Activated T-helper 1 cell treated with Interleukin-2 at 50 U/mL for 16 hours (primary cell): ENCODE measurements around the gene SNX10.

Experiments
- DNase-seq: peaks from one replicate; pipeline ENCODE4 v3.0.0-alpha.2; 2020; ENCODE audit warnings: low read depth

SNX10 gene

DNA sequence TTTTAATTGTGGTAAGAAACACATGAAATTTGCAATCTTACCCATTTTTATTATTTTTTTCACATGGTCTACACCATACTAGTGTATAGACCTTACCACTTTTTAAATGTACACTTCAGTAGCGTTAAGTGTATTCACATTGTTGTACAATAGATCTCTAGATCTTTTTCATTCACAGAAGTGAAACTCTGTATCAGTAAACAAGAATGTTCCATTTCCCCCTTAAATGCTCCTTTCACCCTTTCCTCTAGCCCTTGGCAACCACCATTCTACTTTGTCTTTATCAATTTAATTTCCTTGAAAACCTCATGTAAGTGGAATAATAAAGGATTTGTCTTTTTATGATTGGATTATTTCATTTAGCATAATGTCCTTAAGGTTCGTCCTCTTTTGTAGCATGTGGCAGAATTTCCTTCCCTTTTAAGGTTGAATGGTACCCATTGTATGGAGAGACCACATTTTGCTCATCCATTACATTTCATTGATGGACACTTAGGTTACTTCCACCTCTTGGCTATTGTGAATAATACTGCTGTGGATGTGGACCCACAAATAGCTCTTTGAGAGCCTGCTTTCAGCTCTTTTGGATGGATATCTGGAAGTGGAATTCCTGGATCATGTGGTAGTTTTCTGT, 45.7 kb downstream of the SNX10 start:
- DNase-seq: no peak

DNA sequence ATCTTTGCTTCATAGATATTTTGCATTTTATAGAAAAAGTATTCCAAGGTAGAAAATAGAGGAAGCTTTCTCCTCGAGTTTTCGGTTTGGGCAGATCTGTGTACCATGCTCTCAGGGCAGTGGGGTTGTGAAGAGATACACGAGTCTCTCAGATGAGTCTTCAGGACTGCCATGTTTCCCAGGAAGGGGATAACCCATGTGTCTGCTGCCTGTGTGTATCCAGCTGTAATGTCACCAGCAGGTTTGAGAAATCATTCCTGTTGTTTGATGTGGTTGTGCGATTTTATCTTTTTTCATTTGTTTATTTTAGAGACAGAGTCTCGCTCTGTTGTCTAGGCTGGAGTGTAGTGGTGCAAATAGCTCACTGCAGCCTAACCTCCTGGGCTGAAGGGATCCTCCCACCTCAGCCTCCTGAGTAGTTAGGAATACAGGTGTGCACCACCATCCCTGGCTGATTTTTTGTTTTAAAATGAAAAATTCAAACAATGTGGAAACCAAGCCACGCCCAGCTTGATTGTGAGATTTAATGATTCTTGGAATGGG, 48.9 kb downstream of the SNX10 start:
- DNase-seq: no peak

DNA sequence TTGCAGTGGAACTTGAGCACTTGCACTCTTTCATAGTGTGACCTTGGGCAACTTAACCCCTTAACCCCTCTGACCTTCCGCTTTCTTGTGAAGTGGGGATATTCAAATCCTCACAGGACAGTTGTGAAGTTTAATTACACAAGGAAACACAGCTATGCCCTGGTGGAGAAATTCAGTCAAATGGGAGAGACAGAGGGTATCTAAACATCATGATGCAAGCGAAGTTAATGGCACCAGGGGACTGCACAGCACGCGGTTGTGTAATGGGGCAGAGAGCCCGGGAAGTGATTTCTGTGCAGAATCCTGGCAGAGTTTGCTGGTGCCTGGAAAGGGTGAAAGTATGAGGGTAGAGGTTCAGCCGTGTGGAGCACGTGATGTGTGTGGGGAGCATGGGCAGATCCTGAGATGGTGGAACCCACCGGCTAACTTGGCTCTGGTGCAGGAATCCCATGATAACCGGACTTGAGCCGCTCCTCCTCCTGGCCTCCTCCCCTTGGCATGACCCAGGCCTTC, 51.7 kb downstream of the SNX10 start:
- no peak for DNase-seq

DNA sequence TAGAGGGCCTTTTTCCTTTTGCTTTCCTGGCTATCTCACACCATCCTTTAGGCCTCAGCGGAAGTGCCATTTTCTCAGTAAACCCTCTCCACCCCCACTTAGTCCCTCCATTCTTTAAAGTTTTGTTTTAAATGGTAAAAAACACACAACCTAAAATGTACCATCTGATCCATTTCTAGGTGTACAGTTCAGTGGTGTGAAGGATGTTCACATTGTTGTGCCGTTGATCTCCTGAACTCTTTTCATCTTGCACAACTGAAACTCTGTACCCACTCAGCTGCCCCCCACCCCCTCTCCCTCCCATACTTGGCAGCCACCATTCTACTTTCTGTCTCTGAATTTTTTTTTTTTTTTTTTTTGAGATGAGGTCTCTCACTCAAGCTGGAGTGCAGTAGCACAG, 52.2 kb downstream of the SNX10 start:
- no peak for DNase-seq

DNA sequence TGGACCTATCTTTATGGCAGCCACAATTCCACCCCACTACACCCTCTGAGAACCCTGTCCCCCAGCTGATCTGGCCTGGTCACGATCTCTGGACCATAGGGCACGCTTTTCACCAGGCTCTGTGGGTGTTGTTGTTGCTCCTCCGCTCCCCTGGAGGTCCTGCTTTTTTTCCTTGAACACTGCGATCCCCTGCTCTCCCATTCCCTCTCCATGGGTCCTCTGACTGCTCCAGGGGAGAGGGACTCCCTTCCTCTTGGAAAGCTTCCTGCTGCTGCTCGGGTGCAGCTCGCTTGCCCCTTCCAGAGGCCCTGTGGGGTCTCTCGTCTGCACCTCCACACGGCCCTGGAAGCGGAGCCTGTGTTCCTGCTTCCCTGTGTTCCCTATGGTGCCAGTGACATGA, 53.5 kb downstream of the SNX10 start:
- no peak for DNase-seq

DNA sequence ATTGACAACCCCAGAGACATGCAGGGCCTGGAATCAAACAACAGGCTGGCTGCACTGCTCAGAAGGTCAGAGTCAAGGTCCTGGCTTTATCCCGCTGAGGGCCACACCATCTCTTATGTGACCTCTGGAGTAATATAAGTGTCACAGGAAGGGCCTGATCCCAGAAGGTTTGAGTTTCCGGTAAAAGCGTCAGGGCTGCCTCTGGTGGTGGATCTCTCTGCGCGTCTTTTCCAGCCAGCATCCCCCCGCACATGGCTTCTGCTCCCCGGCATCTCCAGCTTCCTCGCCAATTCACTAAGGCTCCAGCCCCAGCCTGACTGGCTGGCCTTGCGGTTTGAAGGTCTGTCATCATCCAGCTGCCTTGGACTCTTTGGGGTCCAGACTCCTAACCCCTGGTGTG, 54.2 kb downstream of the SNX10 start:
- no peak for DNase-seq

DNA sequence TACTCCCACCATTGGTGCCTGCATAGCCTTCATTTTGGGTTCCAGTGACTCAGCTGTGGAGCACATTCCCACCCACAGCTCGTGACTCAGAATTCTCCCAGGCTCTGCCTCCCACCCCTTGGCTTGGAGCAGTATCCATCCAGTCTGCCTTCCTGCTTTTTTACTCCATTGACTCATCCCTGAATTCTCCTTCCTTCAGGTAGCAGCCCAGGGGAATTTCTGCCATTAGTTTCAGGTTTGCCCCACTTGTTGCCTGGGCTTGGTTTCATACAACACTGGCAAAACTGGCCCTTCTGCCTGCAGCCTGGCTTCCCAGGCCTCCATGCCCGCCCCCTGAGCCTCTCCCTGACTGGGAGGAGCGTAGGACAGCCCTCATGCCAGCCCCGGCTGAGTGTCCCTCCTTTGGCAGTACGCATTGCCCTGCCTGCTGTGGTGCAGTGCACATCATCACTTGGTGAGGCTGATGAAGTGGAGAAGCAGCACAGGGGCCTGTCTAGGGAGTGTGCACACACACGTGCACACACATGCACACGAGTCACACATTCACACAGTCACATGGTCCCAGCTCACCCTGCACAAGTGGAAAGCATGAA, 55.0 kb downstream of the SNX10 start:
- no peak for DNase-seq

DNA sequence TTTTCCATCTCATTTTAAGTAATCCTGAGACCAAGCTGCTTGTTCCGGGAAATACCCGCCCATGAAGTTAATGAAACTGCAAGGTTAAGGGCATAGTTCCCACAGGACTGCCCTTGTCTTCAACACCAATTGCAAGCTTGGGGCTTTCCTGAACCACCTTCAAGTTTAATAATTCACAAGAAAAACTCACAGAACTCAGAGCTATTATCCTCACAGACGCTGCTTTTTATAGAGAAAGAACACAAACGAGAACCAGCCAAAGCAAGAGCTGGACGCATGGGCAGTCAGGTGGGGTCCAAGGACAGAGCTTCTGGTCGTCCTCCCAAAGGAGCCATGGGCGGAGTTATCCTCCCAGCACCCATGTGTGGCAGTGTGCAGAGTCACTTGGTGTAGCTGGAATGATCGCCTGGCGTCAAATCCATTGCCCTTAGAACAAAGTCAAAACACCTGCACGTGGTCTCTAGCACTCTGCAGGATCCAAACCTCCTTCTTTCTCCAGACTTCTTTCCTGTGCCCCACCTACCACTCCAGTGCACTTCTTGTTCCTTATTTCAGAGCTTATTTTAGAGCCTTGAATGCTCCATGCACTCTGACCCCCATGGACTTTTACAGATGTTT, 56.7 kb downstream of the SNX10 start:
- no peak for DNase-seq

DNA sequence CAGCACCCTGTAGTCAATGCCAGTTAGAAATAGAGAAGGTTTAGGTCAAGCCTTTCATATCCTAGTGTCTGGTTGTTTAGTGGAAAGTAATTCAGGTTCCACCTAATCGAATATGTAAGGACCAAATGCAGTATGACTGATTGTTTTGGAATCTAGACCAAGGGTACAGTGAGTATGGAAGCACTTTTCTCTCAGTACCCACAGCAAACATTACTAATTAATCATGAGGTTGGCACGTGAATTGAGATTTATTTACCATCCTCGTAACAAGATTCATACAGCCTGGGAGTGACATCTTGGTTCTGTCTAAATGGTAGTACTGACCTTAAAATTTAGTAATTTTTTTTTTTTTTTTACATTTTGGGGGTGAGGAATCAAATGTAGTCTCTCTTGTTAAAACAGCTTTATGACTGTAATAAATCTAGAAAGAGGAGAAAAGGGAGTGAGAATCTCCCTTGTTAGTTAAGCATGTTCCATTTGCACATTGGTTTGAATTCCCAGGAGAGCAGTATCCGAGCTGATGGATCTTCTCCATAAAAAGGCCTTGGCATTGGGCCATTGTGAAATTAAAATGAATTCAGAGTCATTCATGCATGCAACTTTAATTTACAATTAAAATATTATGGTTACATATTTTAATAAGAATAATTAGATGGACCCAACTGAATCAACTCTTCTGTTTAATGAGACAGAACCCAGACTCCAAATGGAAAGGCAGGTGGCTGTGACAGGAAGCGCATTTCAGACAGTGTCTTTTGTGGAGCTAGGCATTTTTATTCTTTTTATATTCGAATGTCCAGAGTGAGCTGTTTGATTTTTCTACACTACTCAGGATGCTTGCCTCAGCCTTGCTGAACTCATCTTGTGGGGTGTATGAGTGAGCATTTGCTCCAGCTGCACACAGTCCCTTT, 57.6 kb downstream of the SNX10 start:
- DNase-seq: no peak

DNA sequence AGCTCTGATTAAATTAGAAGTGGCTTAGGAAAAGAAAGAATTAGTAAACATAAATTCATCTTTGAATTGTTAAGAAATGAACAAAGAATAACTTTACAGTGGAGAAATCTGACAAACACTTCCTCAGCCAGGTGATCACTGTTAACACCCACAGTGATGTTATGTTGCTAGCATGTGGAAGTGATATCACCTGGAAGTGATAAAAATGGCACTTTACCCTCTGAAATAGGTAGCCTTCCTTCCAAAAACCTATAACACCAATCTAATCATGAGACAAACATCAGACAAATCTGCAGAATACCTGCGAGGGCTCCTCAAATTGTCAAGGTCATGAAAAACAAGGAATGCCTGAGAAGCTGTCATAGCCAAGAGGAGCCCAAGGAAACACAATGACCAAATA, 59.5 kb downstream of the SNX10 start:
- DNase-seq: no peak

DNA sequence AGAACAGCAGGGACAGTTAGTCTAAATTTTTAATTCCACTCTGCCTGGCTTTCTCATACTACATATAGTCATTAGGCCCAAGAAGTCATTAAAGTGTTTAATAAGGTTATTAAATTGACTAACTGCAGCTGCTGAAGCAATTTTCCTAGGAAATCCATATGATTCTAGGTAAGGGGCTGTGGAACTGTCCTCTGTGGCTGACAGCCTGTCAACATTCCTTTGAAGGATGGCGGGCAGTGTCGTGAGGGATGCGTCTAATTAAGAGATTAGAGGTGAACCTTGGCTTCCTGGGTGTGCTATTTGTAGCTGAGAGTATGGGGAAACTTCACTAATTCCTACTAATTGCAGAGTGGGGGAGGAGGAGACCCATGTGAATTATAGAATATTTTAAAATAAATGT, 64.6 kb downstream of the SNX10 start:
- DNase-seq: no peak

DNA sequence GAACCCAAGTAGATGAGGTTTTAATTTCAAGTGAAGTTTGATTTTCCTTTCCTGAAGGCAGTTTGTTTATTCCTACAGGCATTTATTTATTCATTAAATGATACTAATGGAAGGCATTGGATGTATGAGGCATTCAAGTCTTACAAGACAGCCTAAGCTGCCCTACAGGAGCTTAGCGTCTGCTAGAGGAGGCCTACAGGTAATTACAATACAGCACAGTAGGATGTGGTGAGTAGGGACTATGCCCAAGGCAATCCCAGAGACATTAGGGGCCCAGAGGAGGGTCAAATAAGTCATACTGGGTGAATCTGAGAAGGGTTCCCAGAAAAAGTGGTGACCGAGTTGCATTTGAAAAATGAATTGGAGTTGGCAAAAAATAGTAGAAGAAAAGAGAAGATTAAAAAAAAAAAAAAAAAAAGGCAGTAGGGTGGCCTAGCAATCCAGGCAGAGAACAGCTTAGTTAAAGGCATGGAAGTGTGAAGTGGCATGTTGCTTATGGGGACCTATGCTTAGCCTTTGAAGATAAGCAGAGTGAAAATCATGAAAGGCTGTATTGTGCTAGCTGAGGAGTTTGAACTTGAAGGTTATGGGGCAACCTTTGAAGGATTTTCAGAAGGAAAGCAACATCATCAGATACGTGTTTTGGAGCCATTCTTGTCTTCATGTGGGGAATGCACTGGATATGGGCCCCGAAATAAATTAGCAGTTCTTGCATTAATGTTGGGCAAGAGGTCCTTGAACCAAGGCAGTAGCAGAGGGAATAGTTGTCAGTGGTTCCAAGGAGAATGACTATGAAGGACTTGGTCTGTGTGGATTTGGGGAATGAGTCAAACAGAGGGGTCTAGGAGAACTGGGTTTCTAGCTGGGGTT, 65.5 kb downstream of the SNX10 start:
- no peak for DNase-seq

DNA sequence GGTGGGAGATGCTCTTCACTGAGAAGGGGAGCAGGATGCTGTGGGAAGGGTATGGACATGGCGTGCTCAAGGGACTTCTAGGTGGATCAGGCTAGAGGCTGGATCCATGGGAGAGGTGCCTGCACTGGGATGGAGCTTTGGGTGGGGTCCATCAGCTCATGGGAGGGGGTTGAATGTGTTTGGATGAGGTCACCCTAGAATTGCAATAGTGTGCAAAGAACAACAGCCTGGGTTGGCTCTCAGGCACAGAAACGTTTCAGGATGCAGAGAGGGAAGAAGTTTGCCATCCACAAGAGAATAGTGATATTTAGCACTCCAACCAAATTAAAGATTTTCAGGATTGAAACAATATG, 66.1 kb downstream of the SNX10 start:
- no peak for DNase-seq

DNA sequence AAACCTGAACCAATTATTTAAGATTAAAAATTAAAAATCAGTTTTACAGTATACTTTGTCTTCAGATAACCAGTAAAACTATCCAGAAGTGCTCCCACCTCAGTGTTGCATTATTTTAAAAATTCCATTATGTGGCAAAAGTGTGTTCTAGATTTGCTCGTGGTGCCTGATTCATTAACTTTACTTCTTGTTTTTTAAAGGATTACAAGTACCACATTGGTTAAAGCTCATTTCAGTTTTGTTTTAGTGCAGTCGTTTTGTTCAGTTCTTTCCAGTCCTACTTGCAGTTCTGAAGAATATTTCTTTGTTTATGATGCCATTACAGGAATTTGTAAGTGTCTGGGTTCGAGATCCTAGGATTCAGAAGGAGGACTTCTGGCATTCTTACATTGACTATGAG, 69.0 kb downstream of the SNX10 start:
- no peak for DNase-seq

DNA sequence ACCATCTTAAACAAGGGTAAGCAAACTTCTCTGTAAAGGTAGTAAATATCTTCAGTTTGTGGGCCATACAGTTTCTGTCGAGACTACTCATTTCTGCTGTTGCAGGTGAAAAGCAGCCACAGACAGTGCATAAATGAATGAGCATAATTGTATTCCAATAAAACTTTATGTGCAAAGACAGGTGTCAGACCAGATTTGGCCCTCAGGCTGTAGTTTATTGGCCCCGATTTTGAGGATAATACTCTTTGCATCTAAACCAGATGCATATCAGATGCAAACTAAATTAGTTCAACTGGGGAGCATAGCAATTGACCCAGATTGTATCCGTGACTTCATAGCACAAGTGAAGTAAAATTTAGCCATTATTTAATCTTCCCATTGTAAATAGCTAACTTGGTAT, 70.0 kb downstream of the SNX10 start:
- no peak for DNase-seq

DNA sequence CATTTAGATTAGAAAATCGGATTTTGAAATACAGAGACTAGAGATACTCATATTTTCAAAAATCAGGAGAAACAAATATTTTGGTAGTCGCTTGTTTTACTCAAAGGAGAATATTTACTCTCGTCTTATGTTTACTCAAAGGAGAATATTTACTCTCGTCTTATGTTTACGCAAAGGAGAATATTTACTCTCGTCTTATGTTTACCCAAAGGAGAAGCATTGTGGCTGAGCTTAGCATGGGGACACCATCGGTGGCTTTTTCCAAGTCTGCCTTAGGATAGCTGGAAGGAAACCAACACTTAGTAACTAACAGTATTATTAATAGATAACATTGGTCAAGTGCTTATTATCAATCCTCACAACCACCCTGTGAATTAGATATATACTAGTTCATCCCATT, 71.8 kb downstream of the SNX10 start:
- DNase-seq: no peak

DNA sequence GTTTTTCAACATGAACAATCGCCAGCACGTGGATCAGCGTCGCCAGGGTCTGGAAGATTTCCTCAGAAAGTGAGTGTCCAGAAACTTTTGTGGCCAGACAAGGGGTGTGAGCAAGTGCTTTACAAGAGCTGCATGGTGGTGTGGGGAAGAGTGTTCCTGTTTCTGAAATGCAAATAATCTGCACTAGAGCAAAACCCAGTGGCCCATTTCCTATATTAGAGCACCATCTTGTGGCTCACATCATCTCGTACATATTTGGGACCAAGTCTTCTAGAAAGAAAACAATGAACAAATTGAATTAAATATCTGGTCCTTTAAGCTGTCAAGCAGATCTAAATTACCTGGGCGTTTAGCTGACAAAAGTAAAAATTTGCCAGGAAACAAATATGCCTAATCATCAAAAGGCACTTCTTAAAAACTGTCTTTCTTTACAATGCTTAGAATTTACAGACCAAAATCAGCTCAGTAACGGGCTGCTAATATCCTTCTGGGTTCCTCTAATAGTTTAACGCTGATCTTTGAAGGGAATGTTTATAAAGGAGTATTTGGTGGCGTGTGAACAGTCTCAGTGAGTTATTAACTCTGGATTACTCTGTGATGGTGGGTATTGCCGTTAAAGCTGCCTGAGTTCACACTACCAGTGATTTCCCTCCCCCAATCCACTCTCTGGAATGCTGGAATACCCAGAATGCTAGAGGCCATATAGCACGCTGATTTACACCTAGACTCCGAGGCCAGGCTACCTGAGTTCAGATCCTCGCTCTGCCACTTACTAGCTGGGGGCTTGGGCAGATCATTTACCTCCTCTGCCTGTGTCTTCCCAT, 73.6 kb downstream of the SNX10 start:
- DNase-seq: no peak

DNA sequence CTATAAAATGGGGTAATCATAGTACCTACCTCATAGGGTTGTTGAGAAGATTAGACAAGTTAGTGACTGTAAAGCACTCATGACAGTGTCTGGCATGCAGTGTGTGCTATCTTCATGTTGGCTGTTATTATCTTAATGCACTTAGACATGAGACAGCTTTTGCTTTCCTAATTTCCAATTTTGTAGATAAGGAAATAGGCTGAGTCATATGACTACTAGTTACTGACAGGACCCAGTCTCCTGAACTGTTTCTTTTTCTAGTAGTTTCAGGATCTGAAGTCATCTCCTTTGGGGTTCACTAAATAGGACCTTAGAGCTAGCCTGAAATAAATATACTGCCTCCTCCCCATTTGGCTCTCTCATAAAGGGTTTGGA, 74.2 kb downstream of the SNX10 start:
- no peak for DNase-seq

DNA sequence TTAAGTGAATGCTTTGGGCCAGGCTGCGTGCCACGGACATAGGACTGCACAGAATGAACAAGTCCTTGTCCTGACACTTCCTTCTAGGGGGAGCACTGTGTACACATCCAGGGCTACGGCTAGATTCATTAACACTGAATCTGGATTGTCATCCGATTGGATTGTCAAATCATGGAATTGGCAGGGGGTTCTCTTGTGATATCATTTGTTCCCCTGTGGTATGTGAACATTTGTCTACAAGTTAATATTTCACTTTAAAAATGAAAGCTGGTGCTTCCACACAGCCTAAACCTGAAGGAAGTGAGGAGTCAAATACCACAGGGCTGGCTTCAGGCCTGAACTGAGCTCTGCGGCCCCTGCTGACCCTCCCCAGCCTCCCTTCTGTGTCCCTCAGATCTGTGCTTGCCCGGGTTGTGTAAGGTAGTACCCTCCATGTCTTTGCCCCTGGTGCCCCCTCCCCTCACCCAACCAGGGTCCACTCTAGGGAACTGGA, 75.6 kb downstream of the SNX10 start:
- DNase-seq: no peak

DNA sequence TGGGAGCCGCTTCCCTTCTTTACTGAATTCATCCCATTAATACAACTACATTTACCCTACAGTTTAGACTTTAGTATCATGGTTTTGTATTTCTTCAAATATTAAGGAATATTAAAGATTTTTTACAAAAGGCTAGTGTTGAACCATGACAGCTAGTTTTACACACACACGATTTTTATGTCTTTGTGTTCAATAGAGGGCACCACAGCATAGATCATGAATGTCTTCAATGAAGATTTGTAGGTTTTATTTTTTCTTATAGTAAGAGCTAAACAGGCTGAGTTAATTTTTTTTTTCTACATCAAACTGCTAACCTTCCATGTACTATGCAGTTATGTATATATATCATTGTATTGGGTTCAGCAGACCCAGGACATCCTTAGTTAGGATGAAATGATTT, 76.9 kb downstream of the SNX10 start:
- no peak for DNase-seq

DNA sequence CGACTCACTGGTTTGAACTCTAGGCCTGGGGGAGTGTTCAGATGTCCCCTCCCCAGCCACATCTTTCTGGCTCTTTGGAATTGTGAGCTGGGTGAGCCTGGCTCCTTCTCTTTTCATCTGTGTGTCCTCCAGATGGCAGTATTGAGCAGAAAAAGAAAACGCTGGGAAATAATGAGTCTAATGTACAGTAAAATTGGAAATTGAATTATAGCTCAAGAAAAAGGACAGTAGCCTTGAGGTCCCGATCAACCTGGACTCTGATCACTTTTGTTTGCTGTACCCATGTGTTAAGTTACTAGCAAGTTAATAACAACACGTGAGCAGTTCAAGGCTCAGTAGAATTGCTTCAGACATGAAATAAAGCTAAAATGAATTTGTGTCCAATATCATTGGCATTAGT, 77.9 kb downstream of the SNX10 start:
- no peak for DNase-seq
